K562 treated with DMSO at 1 percent for 4 hours (cell line): Measurements from ENCODE around the gene LANCL2. TPM values are rescaled to one million over a fixed set of nuclear protein-coding genes. Genes with fewer than 3 reads are reported as not detected.

Experiments used
- total RNA-seq: library from RNA; unstranded; fragments of 300-600 nt; gene quantifications from 2 replicates; pipeline ENCODE4 v1.2.3, GENCODE V29; 2022; ENCODE audit not compliant: insufficient read depth

The LANCL2 gene, protein sequence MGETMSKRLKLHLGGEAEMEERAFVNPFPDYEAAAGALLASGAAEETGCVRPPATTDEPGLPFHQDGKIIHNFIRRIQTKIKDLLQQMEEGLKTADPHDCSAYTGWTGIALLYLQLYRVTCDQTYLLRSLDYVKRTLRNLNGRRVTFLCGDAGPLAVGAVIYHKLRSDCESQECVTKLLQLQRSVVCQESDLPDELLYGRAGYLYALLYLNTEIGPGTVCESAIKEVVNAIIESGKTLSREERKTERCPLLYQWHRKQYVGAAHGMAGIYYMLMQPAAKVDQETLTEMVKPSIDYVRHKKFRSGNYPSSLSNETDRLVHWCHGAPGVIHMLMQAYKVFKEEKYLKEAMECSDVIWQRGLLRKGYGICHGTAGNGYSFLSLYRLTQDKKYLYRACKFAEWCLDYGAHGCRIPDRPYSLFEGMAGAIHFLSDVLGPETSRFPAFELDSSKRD
- 4.9 and 5.9 TPM in 2 replicates for total RNA-seq

DNA sequence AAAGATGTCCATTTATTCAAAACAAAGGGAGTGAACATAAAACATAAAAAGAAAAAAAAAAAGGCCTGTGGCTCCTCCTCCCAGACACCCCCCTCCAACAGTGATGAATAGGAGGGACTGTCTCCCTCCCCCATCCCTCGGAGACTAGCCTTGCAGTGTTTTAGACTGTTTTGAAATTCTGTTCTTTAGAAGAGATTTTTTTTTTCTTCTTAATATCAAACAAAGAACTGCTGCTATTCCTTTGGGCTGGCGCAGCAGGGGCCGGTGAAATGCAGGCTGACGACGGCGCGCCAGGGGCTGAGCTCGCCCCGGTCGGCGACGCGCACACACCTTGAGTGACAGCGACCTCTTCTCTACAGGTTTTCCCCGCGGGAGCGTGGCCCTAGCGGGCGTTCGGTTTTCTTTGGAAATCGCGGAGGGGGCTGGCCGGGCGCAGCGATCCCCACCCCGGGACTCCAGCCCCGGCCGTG lies at the start of gene LANCL2:
TSS of gene LANCL2 (plus strand) at position 133 of the 470 bp plus-strand sequence. CDS start 689 bp downstream, outside the sequence.

Other genes starting within 250 kb of the LANCL2 start
- 28.1 and 31.1 TPM in 2 replicates for gene VOPP1, start 207.2 kb downstream of the LANCL2 start, total RNA-seq